ENCODE measurements around the gene INTS15.

GRCh38 chr7:6631605-6632004 lies 41.8 kb downstream of the INTS15 start:
- TF ChIP-seq CREM (IDR thresholded peaks at IDR 0.05; ENCODE audit: low read depth) (no peak), MEF2A (IDR thresholded peaks at IDR 0.05; ENCODE audit: insufficient read depth, low read depth, low read length) (no peak)
